Stimulated activated CD4-positive, alpha-beta T cell treated with anti-CD3 and anti-CD28 coated beads, Interleukin-12 subunit alpha, Interleukin-12 subunit beta, amount 100 ng/mL, for 48 hours (primary cell): ENCODE results near the gene SCARB1.
A peak's percentile ranks its signal among the peaks of the same experiment; 100 is the strongest.

Source experiments
- DNase-seq, 3 donors: peaks; one replicate each; pipeline ENCODE4 v3.0.0-alpha.2; 2020; ENCODE audit warnings: low read depth in 2 of 3, low spot score in 1 of 3

Gene SCARB1

GRCh38 chr12:124746649-124747425 lies 116.8 kb downstream of the SCARB1 start:
- DNase-seq, result no peak

- DNase-seq, result no peak
Observed at GRCh38 chr12:124745891-124746570, 117.6 kb downstream of the SCARB1 start.

GRCh38 chr12:124745465-124745890 lies 118.2 kb downstream of the SCARB1 start:
- no peak for DNase-seq

- no peak for DNase-seq
Observed at GRCh38 chr12:124744659-124745464, 118.8 kb downstream of the SCARB1 start.

- no peak for DNase-seq
Observed at GRCh38 chr12:124744273-124744640, 119.4 kb downstream of the SCARB1 start.

GRCh38 chr12:124743479-124744272 lies 120.0 kb downstream of the SCARB1 start:
- DNase-seq, result no peak

GRCh38 chr12:124742678-124743077 lies 121.0 kb downstream of the SCARB1 start:
- DNase-seq, result no peak

- no peak for DNase-seq
Observed at GRCh38 chr12:124742111-124742510, 121.6 kb downstream of the SCARB1 start.

GRCh38 chr12:124741211-124741610 lies 122.5 kb downstream of the SCARB1 start:
- DNase-seq, result no peak

GRCh38 chr12:124740691-124741137 lies 123.0 kb downstream of the SCARB1 start:
- DNase-seq, result peak in 1 of 3 donors; percentile 13

GRCh38 chr12:124739953-124740561 lies 123.6 kb downstream of the SCARB1 start:
- no peak for DNase-seq

GRCh38 chr12:124738636-124739467 lies 124.8 kb downstream of the SCARB1 start:
- no peak for DNase-seq

- no peak for DNase-seq
Observed at GRCh38 chr12:124737772-124738635, 125.7 kb downstream of the SCARB1 start.

GRCh38 chr12:124737040-124737419 lies 126.6 kb downstream of the SCARB1 start:
- DNase-seq, result no peak

- no peak for DNase-seq
Observed at GRCh38 chr12:124736115-124737039, 127.3 kb downstream of the SCARB1 start.

GRCh38 chr12:124734224-124734788 lies 129.4 kb downstream of the SCARB1 start:
- no peak for DNase-seq

- DNase-seq, result no peak
Observed at GRCh38 chr12:124733086-124733485, 130.6 kb downstream of the SCARB1 start.
